HG03354 (cell line): Measurements from ENCODE around the gene MAP4K4.

ENCODE experiments used
- ATAC-seq: cut with Tn5 transposase; IDR thresholded peaks from one replicate; pipeline ENCODE4 v1.9.1; 2021; ENCODE audit warnings: mild to moderate bottlenecking; ENCODE audit not compliant: unreplicated experiment, poor library complexity, severe bottlenecking

Gene MAP4K4

DNA sequence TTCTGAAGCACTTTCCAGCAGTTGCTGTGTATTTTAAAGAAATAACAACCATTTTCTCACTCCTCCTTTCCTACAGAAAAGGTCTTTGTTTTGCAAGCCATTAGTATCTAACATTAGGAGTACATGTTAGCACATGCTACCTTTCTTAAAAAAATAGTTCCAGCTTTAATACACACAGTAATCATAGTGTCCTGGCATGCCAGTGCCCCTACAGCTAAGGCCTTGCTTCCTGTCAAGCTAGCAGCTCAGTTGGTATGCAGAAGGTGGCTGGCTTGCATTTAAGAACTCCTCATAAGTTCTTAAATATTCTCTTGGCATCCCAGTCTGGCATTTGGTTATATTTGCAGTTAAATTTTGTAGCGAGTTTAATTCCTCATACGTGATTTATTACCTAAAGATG lies 152.9 kb downstream of the MAP4K4 start:
- no peak for ATAC-seq

DNA sequence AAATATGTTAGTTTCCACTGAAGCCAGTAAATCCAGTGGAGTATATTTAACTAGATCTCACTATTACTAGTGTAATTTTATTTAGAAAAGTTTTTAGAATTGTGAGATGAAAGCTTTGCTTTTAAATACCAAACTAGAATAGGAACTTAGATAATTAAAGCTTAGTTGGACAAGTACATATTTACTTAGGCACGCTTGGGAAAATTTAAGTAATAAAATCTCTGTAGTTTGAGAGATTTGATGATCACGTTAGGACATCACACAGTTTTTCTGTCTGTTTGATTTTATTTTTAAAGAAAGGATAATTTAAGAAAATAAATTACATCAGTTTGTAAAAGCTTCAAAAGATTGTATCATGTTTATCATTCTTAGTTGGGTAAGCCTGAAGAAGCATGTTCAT lies 153.5 kb downstream of the MAP4K4 start:
- ATAC-seq, result no peak

DNA sequence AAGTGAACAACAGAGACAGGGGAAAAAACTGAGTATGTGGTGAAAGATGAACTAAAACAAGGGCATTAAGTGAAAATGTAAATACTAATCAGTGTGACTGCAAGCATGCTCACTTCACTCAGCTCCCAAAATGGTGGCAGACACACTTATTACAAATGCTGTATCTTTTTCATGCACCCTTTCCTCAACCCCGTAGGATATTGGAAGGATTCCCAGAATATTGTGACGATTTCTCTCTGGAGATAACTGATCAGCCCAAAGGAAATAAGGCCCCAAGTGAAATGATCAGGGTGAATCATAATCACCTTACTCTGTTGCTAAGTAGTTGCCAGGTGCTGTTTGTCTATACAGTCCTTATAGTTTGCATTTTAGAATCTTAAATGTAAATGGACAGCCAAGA lies 155.3 kb downstream of the MAP4K4 start:
- ATAC-seq, result no peak

DNA sequence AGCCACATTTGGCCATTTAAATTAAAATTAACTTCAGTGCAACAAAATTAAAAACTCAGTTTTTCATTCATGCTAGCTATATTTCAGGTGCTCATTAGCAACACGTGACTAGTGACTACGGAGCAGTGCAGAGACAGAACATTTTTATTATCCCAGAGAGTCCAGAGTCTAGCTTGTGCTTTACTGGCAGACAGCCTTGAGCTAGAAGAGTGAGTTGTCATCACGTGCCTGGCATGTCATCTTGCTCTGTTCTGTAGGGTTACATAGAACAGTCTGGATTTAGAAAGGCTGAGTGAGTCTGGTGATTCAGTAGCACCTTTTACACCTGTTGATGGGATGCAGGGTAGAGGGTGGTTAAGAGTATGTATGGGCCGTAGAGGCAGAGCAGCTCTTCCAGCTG lies 157.4 kb downstream of the MAP4K4 start:
- ATAC-seq, result no peak

DNA sequence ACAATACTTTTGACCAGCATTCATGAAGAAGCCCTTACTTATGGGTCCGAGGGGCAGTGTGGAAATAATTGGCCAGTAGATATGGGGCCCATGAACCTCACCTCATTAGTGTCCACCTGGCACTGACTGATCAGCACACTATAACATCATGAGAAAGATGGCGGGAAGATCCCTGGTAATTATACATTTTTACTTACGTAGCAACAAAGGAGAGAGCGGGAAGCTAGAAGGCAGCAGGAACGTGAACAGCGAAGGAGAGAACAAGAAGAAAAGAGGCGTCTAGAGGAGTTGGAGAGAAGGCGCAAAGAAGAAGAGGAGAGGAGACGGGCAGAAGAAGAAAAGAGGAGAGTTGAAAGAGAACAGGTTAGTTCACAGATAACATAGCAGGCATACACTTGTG lies 158.3 kb downstream of the MAP4K4 start:
- no peak for ATAC-seq

DNA sequence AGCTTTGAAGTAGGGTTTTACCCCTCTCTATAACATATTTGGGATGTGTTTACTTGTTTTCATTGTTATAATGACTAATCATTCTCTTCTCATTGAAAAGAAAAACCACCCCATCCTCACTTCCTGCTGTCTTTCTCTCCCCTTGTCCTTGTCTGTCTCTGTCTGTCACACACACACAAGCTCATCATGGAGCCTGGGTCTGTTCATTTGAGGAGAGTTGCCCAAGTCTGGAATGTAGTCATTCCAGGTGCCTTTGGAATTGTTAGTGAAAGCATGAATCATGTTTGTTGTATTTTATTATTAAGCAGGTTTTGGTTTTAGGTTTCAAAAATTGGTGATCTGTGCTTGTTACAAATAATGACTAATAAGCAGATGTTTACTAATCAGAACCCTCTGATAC lies 160.7 kb downstream of the MAP4K4 start:
- ATAC-seq, result no peak

DNA sequence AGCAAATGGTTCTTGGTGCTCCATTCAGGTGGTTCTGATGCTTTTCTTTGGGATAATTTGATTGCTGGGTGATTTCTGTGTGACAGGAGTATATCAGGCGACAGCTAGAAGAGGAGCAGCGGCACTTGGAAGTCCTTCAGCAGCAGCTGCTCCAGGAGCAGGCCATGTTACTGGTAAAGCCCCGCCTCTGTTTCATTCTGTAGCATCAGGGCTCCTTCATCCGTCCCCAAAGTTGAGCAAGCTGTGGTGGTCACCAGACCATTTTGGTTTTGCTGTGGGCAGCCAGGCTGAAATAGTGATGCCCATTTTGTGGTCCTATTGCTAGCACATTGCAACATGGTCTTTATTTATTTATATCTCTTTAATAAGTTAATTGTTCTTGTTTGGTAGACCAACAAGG lies 161.4 kb downstream of the MAP4K4 start:
- ATAC-seq, result no peak

DNA sequence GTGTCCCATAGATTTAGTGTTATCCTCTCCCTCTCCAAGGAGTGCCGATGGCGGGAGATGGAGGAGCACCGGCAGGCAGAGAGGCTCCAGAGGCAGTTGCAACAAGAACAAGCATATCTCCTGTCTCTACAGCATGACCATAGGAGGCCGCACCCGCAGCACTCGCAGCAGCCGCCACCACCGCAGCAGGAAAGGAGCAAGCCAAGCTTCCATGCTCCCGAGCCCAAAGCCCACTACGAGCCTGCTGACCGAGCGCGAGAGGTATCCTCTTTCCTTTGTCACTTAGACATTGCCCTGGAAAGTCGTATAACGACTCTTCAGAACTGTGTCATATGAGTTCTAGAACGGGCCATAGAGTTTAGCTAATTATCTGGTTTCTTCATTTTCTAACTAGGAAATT lies 162.1 kb downstream of the MAP4K4 start:
- ATAC-seq, result no peak

DNA sequence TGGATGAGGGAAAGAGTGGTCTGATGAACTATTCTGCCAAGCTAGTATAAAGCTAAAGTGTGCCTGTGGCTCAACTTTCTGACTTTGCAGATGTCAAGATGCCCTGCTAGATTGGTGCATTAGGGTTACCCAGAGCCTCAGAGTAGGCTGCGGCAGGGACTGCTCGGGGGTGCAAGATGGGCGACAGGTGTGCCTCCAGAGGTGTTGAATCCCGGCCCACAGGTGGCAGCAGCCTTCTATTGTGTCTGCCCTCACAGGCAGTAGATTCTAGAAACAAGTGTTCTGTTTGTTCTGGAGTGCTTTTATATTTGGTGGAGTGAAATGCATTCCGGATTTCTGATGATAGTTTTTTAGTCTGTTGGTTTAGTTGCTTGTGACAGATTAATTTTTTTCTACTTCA lies 162.7 kb downstream of the MAP4K4 start:
- ATAC-seq, result no peak

DNA sequence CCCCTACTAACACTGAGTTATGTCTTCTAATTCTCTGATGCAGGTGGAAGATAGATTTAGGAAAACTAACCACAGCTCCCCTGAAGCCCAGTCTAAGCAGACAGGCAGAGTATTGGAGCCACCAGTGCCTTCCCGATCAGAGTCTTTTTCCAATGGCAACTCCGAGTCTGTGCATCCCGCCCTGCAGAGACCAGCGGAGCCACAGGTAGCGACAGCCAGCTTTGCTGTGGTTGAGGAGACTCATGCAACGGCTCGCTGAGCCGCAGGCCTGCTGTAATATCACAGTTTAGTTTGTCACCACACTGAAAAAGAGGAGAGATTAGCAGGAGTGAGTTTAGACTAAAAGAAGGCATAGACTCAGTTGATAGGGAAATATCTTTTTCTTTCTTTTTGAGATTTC lies 163.3 kb downstream of the MAP4K4 start:
- ATAC-seq, result no peak

DNA sequence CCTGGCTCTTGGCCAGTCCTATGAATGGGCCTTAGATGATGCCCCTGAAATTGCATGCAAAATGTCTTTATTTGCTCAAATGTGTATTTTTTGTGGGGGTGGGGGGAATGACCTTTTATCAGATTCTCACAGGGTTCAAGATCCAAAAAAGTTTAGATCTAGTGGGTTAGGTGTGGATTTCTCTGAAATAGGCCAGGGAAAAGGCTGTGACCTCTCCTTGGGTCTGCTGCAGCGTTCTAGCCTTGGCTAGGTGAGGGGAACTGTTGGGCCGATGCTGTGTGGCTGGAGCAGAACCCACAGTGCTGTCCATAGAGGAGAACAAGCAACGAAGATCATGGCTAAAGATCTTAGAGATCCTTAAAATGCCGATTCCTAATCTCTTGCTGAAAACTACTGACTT lies 163.9 kb downstream of the MAP4K4 start:
- ATAC-seq, result no peak

DNA sequence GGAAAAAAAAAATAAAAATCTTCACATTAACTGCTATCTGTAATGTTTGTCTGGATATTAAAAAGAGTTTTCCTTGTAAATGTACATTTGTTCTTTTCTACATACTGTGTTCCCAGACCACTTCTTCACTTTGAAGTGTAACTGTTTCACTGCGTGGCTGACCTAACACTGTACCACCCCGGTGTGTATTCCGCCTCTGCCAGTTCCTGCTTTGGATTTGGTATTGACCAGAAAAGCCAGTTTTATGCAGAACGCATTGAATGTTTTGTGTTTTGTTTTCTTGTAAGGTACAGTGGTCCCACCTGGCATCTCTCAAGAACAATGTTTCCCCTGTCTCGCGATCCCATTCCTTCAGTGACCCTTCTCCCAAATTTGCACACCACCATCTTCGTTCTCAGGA lies 166.0 kb downstream of the MAP4K4 start:
- ATAC-seq, result no peak

DNA sequence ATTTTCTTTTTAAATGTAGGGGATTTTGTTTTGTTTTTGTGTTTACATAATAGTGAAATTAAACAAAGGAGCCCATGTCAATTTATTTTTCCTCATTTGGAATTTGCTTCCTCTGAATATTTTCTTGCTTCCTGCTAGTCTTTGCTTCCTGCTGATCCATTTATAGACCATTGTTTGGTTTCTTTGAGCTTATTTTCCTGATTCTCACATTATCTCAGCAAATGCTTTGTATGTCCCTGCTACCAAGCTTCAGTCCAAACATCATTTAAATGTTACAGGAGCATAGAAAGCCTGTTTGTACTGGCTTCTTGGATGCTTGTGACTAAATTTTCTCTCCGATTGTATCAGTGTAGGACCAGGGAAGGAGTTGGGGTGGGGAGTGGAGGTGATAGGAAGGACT lies 166.9 kb downstream of the MAP4K4 start:
- ATAC-seq, result no peak

DNA sequence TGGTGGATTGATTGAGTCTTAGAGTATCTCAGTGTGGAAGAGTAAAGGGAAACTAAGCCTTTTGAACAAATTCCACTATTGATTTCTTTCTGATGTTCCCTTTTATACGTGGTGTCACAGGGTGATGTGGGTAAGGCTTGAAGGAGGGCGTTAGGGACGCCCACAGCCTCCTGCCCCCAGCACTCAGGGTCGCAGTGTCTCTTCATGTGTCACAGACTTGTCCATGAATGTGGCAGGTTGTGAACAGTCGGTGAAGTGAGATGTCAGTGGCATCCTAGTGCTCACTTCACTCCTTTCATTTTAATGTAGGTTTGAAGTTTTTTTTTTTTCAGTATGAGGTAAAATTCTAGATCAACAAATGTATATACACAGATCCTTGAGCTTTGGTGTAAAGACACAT lies 171.0 kb downstream of the MAP4K4 start:
- no peak for ATAC-seq

DNA sequence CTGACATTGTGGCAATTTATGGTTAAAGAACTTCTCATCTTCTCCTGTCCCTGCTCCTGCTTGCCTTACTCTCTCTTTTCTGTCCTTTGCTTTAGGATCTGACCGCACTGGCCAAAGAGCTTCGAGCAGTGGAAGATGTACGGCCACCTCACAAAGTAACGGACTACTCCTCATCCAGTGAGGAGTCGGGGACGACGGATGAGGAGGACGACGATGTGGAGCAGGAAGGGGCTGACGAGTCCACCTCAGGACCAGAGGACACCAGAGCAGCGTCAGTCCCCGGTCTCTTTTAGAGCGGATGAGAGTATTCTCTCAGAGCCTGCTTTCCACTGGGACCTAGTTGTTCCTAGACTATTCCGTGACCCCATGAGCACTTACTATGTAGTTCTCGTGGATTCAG lies 172.0 kb downstream of the MAP4K4 start:
- ATAC-seq, result no peak

DNA sequence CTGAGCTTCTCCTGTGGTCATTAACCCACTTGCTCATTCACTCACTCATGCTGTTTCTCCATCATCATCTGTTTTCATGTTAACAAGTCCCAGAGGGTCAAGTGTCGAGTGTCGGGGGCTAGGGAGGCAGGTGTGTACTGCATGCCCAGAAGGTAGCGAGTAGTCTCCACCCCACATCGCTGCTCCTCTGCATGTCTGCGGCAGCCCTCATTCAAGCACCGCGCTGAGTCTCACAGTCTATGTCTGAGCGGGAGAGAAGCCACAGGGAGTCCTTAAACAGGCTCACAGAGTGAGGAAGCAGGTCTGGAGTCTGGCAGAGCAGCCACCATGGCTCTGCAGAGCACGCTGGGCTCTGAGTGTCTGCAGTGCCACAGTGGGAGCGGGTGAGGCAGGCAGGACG lies 172.9 kb downstream of the MAP4K4 start:
- ATAC-seq, result no peak

DNA sequence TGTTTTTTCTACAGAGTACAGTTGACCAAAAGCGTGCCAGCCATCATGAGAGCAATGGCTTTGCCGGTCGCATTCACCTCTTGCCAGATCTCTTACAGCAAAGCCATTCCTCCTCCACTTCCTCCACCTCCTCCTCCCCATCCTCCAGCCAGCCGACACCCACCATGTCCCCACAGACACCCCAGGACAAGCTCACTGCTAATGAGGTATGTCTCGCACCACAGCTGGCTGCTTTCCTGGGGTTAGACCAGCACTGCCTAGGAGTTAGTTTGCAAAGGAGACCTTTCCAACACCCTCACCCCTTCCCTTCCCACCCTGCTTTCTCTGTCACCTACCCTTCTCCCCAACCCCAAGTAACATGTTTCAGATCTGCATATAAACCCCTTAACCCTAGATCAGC lies 174.0 kb downstream of the MAP4K4 start:
- no peak for ATAC-seq

DNA sequence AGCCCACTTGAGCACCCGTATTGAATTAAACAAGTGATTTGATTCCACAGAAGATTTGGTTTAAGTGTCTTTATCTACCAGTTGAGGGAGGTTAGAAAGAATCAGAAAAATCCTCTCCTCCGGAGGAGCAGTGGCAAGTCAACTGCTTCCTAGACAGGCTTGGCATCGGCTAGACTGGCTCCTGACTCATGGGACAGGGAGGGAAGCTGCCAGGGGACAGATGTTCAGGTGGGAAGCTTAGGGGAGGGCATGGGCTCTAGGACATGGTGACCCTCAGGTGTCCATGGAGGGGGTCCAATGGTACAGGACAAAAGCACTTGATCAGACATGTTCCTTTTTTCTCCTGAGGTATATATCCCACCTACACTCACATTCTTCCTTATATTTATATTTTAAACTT lies 175.0 kb downstream of the MAP4K4 start:
- ATAC-seq, result no peak

DNA sequence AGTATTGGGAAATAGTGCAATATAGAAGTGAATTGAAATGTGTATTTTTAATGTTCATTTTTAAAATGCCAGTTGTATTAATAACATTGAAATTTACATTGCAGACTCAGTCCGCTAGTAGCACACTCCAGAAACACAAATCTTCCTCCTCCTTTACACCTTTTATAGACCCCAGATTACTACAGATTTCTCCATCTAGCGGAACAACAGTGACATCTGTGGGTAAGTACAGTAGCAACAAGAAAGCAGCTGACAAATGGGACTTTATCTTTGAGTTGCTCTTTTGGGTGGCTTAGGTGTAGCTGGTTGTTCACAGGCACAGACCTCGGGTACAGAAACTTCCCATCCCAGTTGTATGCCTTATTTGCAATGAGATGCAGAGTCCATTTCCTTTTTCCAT lies 176.0 kb downstream of the MAP4K4 start:
- ATAC-seq, result no peak

DNA sequence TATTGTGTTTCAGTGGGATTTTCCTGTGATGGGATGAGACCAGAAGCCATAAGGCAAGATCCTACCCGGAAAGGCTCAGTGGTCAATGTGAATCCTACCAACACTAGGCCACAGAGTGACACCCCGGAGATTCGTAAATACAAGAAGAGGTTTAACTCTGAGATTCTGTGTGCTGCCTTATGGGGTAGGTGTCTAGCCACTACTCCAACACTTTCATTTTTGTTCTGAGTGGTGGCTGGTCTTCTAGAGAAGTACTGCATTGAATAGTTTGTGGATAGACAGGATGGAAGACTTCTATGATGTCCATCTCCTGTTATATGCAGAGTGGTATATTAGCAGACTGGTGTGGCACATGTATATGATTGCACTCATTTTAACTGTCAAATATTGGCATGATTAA lies 176.6 kb downstream of the MAP4K4 start:
- no peak for ATAC-seq

DNA sequence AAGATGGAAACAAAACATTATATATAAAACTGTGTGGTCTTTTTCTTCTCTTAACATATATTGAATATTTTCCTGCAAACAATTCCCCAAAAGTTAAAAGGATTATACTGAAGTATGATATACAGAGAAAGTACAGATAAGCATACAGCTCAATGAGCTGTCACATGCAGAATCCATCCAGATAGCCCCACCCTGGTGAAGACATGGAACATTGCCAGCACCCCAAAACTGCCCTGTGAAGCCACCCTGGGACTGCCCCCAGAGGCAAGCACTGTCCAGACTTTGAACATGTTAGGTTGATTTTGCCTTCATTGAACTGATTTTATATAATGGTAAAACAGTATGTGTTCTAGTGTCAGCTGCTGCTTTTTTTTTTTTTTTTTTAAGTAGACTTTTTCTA lies 182.0 kb downstream of the MAP4K4 start:
- ATAC-seq, result no peak

DNA sequence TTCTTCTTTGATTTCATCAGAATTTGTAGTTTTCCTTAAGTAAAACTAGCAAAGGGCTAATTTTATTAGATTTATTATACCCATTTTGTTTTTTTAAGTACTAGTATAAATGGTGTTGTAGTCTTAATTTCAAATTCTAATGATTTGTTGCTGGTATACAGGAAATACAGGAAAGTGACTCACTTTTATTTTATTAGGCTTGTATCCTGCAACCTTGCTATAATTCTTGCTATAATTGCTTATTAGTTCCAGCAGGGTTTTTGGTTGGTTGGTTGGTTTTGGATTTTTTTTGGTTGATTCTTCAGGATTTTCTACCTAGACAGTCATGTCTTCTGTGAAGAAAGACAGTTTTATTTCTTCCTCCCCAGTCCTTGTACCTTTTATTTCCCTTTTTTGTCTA lies 183.6 kb downstream of the MAP4K4 start:
- ATAC-seq, result no peak

DNA sequence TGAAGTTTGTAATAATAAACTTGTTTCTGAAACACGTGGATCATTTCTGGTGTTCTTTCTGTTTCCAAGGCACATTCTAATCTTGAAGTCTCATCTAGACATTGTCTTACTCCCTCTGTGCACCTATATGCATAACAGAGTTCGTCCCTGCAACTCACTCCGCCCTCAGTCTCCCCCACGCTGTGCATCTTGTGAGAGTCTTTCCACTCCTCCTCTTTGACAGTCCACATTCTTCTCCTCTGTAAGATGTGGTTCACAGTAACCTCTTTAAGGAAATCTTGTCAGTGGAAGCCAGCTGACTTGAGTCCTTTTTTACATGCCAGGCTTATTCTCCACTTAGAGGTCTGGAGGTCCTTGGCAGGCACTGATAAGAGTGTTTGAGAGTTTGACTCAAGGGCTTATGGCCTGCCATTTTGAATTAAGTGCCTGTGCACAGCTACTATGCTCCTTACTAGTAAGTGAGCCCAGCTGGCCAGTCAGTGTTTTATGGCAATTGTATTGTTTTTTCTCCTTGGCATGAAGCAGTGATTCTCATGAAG lies 185.3 kb downstream of the MAP4K4 start:
- no peak for ATAC-seq
